Hepatocyte (in vitro differentiated cells): Measurements from ENCODE around the gene CRYBG2.

ENCODE experiments used
- EZH2 ChIP-seq: fragments of 200-600 bp; sonication (generic); IDR thresholded peaks from 2 replicates; pipeline ENCODE4 v1.6.1; 2016; ENCODE audit warnings: antibody characterized with exemption, mild to moderate bottlenecking, borderline replicate concordance
- TF ChIP-seq, protein P1 (sequence below): fragments of 200-600 bp; sonication (generic); IDR thresholded peaks from 2 replicates; pipeline ENCODE4 v1.5.1; 2016; ENCODE audit warnings: antibody characterized with exemption, mild to moderate bottlenecking; ENCODE audit not compliant: poor library complexity

DNA sequence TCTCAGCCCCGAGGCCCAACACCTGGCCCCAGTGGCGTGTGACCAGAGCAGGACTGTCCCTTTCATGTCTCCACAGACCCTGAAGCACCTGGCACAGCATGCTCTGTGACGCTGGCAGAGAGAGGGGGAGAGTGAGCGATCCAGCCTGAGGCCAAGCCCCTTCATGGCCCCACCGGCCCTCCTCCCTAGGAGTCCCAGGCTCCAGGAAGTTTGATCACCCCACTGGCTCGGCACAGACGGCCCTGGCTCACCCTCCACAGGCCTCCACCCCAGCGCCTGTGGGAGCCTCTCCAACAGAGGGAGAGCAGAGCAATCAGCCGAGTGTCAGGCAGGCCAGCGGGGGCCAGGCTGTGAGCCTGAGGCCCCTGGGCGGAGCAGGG, 63.1 kb downstream of the CRYBG2 start:
- TF ChIP-seq, protein P1, sequence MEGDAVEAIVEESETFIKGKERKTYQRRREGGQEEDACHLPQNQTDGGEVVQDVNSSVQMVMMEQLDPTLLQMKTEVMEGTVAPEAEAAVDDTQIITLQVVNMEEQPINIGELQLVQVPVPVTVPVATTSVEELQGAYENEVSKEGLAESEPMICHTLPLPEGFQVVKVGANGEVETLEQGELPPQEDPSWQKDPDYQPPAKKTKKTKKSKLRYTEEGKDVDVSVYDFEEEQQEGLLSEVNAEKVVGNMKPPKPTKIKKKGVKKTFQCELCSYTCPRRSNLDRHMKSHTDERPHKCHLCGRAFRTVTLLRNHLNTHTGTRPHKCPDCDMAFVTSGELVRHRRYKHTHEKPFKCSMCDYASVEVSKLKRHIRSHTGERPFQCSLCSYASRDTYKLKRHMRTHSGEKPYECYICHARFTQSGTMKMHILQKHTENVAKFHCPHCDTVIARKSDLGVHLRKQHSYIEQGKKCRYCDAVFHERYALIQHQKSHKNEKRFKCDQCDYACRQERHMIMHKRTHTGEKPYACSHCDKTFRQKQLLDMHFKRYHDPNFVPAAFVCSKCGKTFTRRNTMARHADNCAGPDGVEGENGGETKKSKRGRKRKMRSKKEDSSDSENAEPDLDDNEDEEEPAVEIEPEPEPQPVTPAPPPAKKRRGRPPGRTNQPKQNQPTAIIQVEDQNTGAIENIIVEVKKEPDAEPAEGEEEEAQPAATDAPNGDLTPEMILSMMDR, result no peak
- no peak for TF ChIP-seq EZH2
